Ishikawa (cell line): ENCODE results near the gene CTNNA3.

Experiments used
- CEBPB ChIP-seq: IDR thresholded peaks from 2 replicates; pipeline ENCODE4 v1.6.1; 2012
- CREB1 ChIP-seq: IDR thresholded peaks from 2 replicates; pipeline ENCODE4 v1.6.1; 2012; ENCODE audit warnings: low read depth
- EGR1 ChIP-seq: IDR thresholded peaks from 2 replicates; pipeline ENCODE4 v1.6.1; 2012
- EP300 ChIP-seq: IDR thresholded peaks from 2 replicates; pipeline ENCODE4 v1.6.1; 2012; ENCODE audit warnings: borderline replicate concordance
- FOXM1 ChIP-seq: IDR thresholded peaks from 2 replicates; pipeline ENCODE4 v1.6.1; 2012; ENCODE audit warnings: low read depth, borderline replicate concordance
- MAX ChIP-seq: IDR thresholded peaks from 2 replicates; pipeline ENCODE4 v1.6.1; 2012
- NFIC ChIP-seq: IDR thresholded peaks from 2 replicates; pipeline ENCODE4 v1.6.1; 2012
- RAD21 ChIP-seq: IDR thresholded peaks from 2 replicates; pipeline ENCODE4 v1.6.1; 2012; ENCODE audit warnings: low read depth
- REST ChIP-seq: IDR thresholded peaks from 2 replicates; pipeline ENCODE4 v1.6.1; 2012; ENCODE audit warnings: low read depth, mild to moderate bottlenecking
- TAF1 ChIP-seq: IDR thresholded peaks from 2 replicates; pipeline ENCODE4 v1.6.1; 2012; ENCODE audit warnings: low read depth, mild to moderate bottlenecking
- TCF12 ChIP-seq: IDR thresholded peaks from 2 replicates; pipeline ENCODE4 v1.6.1; 2012; ENCODE audit warnings: low read depth
- TEAD4 ChIP-seq: IDR thresholded peaks from 2 replicates; pipeline ENCODE4 v1.6.1; 2012
- USF1 ChIP-seq: IDR thresholded peaks from 2 replicates; pipeline ENCODE4 v1.6.1; 2012
- YY1 ChIP-seq: IDR thresholded peaks from 2 replicates; pipeline ENCODE4 v1.6.1; 2012; ENCODE audit warnings: low read depth
- ZBTB7A ChIP-seq: IDR thresholded peaks from 2 replicates; pipeline ENCODE4 v1.6.1; 2012; ENCODE audit warnings: low read depth

CTNNA3 gene

GRCh38 chr10:66924674-66925345 lies 771.2 kb downstream of the CTNNA3 start:
- no peak for TF ChIP-seq ZBTB7A
- no peak for TF ChIP-seq YY1
- no peak for TF ChIP-seq RAD21
- TF ChIP-seq TAF1: no peak
- no peak for TF ChIP-seq EGR1
- TF ChIP-seq TEAD4: no peak
- TF ChIP-seq REST: no peak

GRCh38 chr10:66919248-66919647 lies 776.7 kb downstream of the CTNNA3 start:
- TF ChIP-seq RAD21 (no peak), ZBTB7A (no peak), FOXM1 (no peak), EGR1 (no peak), NFIC (no peak), REST (no peak), TEAD4 (no peak), USF1 (no peak), EP300 (no peak), YY1 (no peak), MAX (no peak)

GRCh38 chr10:66917104-66917503 lies 778.9 kb downstream of the CTNNA3 start:
- TF ChIP-seq REST: no peak
- 0 out of 2 replicates have a peak, but pooled peaks have one; percentile 6 for TF ChIP-seq RAD21

GRCh38 chr10:66916030-66916429 lies 780.0 kb downstream of the CTNNA3 start:
- TF ChIP-seq FOXM1 (no peak), EP300 (no peak), NFIC (no peak), CEBPB (no peak), TAF1 (no peak), EGR1 (no peak), TCF12 (no peak), MAX (no peak)

GRCh38 chr10:66910671-66911070 lies 785.3 kb downstream of the CTNNA3 start:
- TF ChIP-seq REST: no peak
- TF ChIP-seq TCF12: no peak
- no peak for TF ChIP-seq CREB1
- no peak for TF ChIP-seq USF1
- TF ChIP-seq ZBTB7A: no peak
- TF ChIP-seq EP300: no peak
